ENCODE results near the gene CLDN34.

Gene CLDN34

DNA sequence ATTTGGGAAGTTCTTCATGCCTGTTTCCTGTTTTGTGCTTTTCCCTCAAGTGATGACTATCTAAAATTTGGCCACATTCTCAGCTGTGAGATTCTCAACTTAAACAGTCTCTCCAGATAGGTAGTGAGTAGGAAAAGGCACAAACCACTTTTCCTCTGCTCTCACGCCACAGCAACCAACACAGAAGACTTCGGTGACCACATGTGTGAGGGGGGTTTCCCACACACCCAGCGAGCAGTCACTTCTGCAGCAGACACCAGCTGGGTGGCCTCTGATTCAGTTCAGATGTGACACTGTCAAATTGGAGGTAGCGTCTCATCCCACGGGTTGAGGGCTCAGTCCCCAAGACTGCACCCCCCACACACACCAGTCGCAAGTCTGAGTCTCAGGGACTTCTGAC is 25.1 kb upstream of the CLDN34 start:
- no peaks in the 10 kb centered on the region for H3K36me3 ChIP-seq (ENCODE audit: insufficient read depth, low read length)
- no peaks in the 10 kb centered on the region for H3K9me3 ChIP-seq (ENCODE audit: low read length)
- H3K9ac ChIP-seq (ENCODE audit: low read length), result no peak overlapping the region
- H3K27me3 ChIP-seq (ENCODE audit: control insufficient read depth in 1 of 2, insufficient read depth in 2 of 2, low read length in 2 of 2), result no peaks in the 10 kb centered on the region
- no peak overlapping the region for H3K4me3 ChIP-seq (ENCODE audit: low read depth in 1 of 2, low read length in 2 of 2)
- no peaks in the 10 kb centered on the region for H3K4me1 ChIP-seq (ENCODE audit: insufficient read depth, low read length)
- no peak overlapping the region for H3K27ac ChIP-seq (ENCODE audit: low read depth, low read length)

- Histone ChIP-seq H3K4me1 (ENCODE audit: insufficient read depth, low read length) (no peaks in the 10 kb centered on the region), H3K27ac (ENCODE audit: low read depth, low read length) (no peak overlapping the region), H3K27me3 (ENCODE audit: control insufficient read depth in 1 of 2, insufficient read depth in 2 of 2, low read length in 2 of 2) (no peaks in the 10 kb centered on the region), H3K9me3 (ENCODE audit: low read length) (no peaks in the 10 kb centered on the region), H3K9ac (ENCODE audit: low read length) (no peak overlapping the region), H3K4me3 (ENCODE audit: low read depth in 1 of 2, low read length in 2 of 2) (no peak overlapping the region), H3K36me3 (ENCODE audit: insufficient read depth, low read length) (no peaks in the 10 kb centered on the region)
Observed at GRCh38 chrX:9943420-9943819, 23.7 kb upstream of the CLDN34 start.

DNA sequence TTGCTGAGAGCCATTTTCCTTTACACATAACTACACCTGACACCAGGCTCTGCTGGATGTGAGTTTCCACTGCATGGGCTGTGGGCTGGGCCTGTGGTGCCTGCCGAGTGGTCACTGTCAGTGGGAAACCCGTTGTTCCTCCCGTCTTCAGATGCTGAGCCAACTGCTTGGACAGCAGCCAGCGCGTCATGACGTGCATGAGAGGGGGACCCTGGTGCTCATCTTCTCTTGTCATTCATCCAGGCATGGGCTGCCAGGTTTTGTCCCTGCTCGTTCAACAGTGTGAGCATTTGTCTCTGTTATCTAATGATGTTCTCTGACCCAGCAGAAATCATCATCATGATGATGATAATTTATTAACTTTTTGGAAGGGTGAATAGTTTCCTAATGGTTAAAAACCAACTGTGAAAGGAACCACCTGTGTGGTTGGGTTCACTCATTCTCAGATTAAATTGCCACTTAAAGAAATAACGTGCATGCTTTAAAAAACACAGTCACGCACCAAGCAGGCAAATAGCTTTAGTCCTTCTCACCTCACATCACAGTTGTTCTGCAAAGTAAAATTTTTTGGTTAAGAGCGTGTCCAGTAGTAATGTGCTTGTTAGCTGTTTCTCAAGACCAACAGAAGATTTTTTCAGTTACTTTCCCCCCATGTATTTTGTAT is 19.9 kb upstream of the CLDN34 start:
- Histone ChIP-seq H3K27ac (ENCODE audit: low read depth, low read length) (no peak overlapping the region), H3K4me3 (ENCODE audit: low read depth in 1 of 2, low read length in 2 of 2) (no peak overlapping the region), H3K36me3 (ENCODE audit: insufficient read depth, low read length) (no peaks in the 10 kb centered on the region), H3K4me1 (ENCODE audit: insufficient read depth, low read length) (no peaks in the 10 kb centered on the region), H3K9ac (ENCODE audit: low read length) (no peak overlapping the region), H3K27me3 (ENCODE audit: control insufficient read depth in 1 of 2, insufficient read depth in 2 of 2, low read length in 2 of 2) (no peaks in the 10 kb centered on the region), H3K9me3 (ENCODE audit: low read length) (no peaks in the 10 kb centered on the region)

GRCh38 chrX:9948406-9948805 is 18.8 kb upstream of the CLDN34 start:
- Histone ChIP-seq H3K36me3 (ENCODE audit: insufficient read depth, low read length) (no peaks in the 10 kb centered on the region), H3K4me1 (ENCODE audit: insufficient read depth, low read length) (no peaks in the 10 kb centered on the region), H3K27me3 (ENCODE audit: control insufficient read depth in 1 of 2, insufficient read depth in 2 of 2, low read length in 2 of 2) (no peaks in the 10 kb centered on the region), H3K27ac (ENCODE audit: low read depth, low read length) (no peak overlapping the region), H3K9me3 (ENCODE audit: low read length) (no peaks in the 10 kb centered on the region), H3K4me3 (ENCODE audit: low read depth in 1 of 2, low read length in 2 of 2) (no peak overlapping the region), H3K9ac (ENCODE audit: low read length) (no peak overlapping the region)

- H3K9me3 ChIP-seq (ENCODE audit: low read length), result no peaks in the 10 kb centered on the region
- H3K27me3 ChIP-seq (ENCODE audit: control insufficient read depth in 1 of 2, insufficient read depth in 2 of 2, low read length in 2 of 2), result no peaks in the 10 kb centered on the region
- no peak overlapping the region for H3K4me3 ChIP-seq (ENCODE audit: low read depth in 1 of 2, low read length in 2 of 2)
- H3K27ac ChIP-seq (ENCODE audit: low read depth, low read length), result no peak overlapping the region
- H3K9ac ChIP-seq (ENCODE audit: low read length), result no peak overlapping the region
- no peaks in the 10 kb centered on the region for H3K4me1 ChIP-seq (ENCODE audit: insufficient read depth, low read length)
- H3K36me3 ChIP-seq (ENCODE audit: insufficient read depth, low read length), result no peaks in the 10 kb centered on the region
Observed at GRCh38 chrX:9952300-9952699, 14.9 kb upstream of the CLDN34 start.

GRCh38 chrX:9953396-9953795 is 13.8 kb upstream of the CLDN34 start:
- Histone ChIP-seq H3K9ac (ENCODE audit: low read length) (no peak overlapping the region), H3K4me1 (ENCODE audit: insufficient read depth, low read length) (no peaks in the 10 kb centered on the region), H3K27ac (ENCODE audit: low read depth, low read length) (no peak overlapping the region), H3K36me3 (ENCODE audit: insufficient read depth, low read length) (no peaks in the 10 kb centered on the region), H3K9me3 (ENCODE audit: low read length) (no peaks in the 10 kb centered on the region), H3K27me3 (ENCODE audit: control insufficient read depth in 1 of 2, insufficient read depth in 2 of 2, low read length in 2 of 2) (no peaks in the 10 kb centered on the region), H3K4me3 (ENCODE audit: low read depth in 1 of 2, low read length in 2 of 2) (no peak overlapping the region)

- H3K4me1 ChIP-seq (ENCODE audit: insufficient read depth, low read length), result no peaks in the 10 kb centered on the region
- H3K9ac ChIP-seq (ENCODE audit: low read length), result no peak overlapping the region
- no peak overlapping the region for H3K27ac ChIP-seq (ENCODE audit: low read depth, low read length)
- H3K4me3 ChIP-seq (ENCODE audit: low read depth in 1 of 2, low read length in 2 of 2), result no peak overlapping the region
- no peaks in the 10 kb centered on the region for H3K9me3 ChIP-seq (ENCODE audit: low read length)
- no peaks in the 10 kb centered on the region for H3K36me3 ChIP-seq (ENCODE audit: insufficient read depth, low read length)
- H3K27me3 ChIP-seq (ENCODE audit: control insufficient read depth in 1 of 2, insufficient read depth in 2 of 2, low read length in 2 of 2), result no peaks in the 10 kb centered on the region
Observed at GRCh38 chrX:9955506-9955905, 11.7 kb upstream of the CLDN34 start.

DNA sequence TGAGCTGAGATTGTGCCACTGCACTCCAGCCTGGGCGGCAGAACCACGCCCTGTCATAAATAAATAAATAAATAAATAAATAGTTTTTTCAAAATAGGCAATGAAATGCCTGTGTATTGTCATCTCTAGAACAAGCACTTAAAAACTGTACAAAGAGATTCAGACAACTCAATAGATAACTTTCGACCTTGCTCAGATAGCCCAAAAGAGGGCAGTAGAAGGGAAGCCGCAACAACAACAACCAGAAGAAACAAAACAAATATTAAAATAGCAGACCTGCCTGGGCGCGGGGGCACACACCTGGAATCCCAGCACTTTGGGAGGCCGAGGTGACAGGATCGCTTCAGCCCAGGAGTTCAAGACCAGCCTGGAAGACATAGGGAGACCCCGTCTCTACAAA is 9.4 kb upstream of the CLDN34 start:
- no peaks in the 10 kb centered on the region for H3K36me3 ChIP-seq (ENCODE audit: insufficient read depth, low read length)
- no peaks in the 10 kb centered on the region for H3K4me1 ChIP-seq (ENCODE audit: insufficient read depth, low read length)
- H3K9me3 ChIP-seq (ENCODE audit: low read length), result no peaks in the 10 kb centered on the region
- no peak overlapping the region for H3K4me3 ChIP-seq (ENCODE audit: low read depth in 1 of 2, low read length in 2 of 2)
- peaks cover 0 to 7% of the 10 kb centered on the region in 2 donors for H3K27me3 ChIP-seq (ENCODE audit: control insufficient read depth in 1 of 2, insufficient read depth in 2 of 2, low read length in 2 of 2)
- no peak overlapping the region for H3K9ac ChIP-seq (ENCODE audit: low read length)
- no peak overlapping the region for H3K27ac ChIP-seq (ENCODE audit: low read depth, low read length)

GRCh38 chrX:9958183-9958582 is 9.0 kb upstream of the CLDN34 start:
- no peak overlapping the region for H3K9ac ChIP-seq (ENCODE audit: low read length)
- H3K27me3 ChIP-seq (ENCODE audit: control insufficient read depth in 1 of 2, insufficient read depth in 2 of 2, low read length in 2 of 2), result peaks cover 0 to 7% of the 10 kb centered on the region in 2 donors
- H3K4me1 ChIP-seq (ENCODE audit: insufficient read depth, low read length), result no peaks in the 10 kb centered on the region
- H3K36me3 ChIP-seq (ENCODE audit: insufficient read depth, low read length), result no peaks in the 10 kb centered on the region
- no peak overlapping the region for H3K4me3 ChIP-seq (ENCODE audit: low read depth in 1 of 2, low read length in 2 of 2)
- H3K9me3 ChIP-seq (ENCODE audit: low read length), result no peaks in the 10 kb centered on the region
- H3K27ac ChIP-seq (ENCODE audit: low read depth, low read length), result no peak overlapping the region

- no peak overlapping the region for H3K4me3 ChIP-seq (ENCODE audit: low read depth in 1 of 2, low read length in 2 of 2)
- H3K27ac ChIP-seq (ENCODE audit: low read depth, low read length), result no peak overlapping the region
- peaks cover 0 to 7% of the 10 kb centered on the region in 2 donors for H3K27me3 ChIP-seq (ENCODE audit: control insufficient read depth in 1 of 2, insufficient read depth in 2 of 2, low read length in 2 of 2)
Observed at GRCh38 chrX:9961750-9962149, 5.4 kb upstream of the CLDN34 start.

DNA sequence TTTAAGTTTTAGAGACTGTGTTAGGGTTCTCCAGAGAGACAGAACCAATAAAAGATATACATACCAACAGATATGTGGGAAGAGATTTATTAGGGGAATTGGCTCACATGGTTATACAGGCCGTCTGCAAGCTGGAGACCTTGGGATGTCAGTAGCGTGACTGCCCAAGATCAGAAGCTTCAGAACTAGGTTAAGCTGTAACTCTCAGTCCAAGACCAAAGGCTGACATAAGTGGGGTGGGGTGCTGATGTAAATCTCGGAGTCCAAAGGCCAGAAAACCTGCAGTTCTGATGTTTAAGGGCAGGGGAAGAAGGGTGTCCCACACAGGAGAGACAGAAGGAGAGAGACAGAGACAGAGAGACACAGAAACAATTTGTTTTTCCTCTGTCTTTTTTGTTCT is 10.5 kb downstream of the CLDN34 start:
- Histone ChIP-seq H3K27ac (ENCODE audit: low read depth, low read length) (no peak overlapping the region), H3K4me1 (ENCODE audit: insufficient read depth, low read length) (no peaks in the 10 kb centered on the region), H3K4me3 (ENCODE audit: low read depth in 1 of 2, low read length in 2 of 2) (no peak overlapping the region), H3K9ac (ENCODE audit: low read length) (no peak overlapping the region), H3K27me3 (ENCODE audit: control insufficient read depth in 1 of 2, insufficient read depth in 2 of 2, low read length in 2 of 2) (no peaks in the 10 kb centered on the region), H3K9me3 (ENCODE audit: low read length) (peaks cover 7% of the 10 kb centered on the region), H3K36me3 (ENCODE audit: insufficient read depth, low read length) (no peaks in the 10 kb centered on the region)

More at GRCh38 chrX:9961750-9962149, 5.4 kb upstream of the CLDN34 start:
- H3K9me3 ChIP-seq (ENCODE audit: low read length), result no peaks in the 10 kb centered on the region
- no peaks in the 10 kb centered on the region for H3K4me1 ChIP-seq (ENCODE audit: insufficient read depth, low read length)
- no peak overlapping the region for H3K9ac ChIP-seq (ENCODE audit: low read length)
- no peaks in the 10 kb centered on the region for H3K36me3 ChIP-seq (ENCODE audit: insufficient read depth, low read length)

GRCh38 chrX:9980401-9980800 is 13.2 kb downstream of the CLDN34 start:
- no peak overlapping the region for H3K9ac ChIP-seq (ENCODE audit: low read length)

More at GRCh38 chrX:9980401-9980800, 13.2 kb downstream of the CLDN34 start:
- no peaks in the 10 kb centered on the region for H3K9me3 ChIP-seq (ENCODE audit: low read length)
- H3K4me1 ChIP-seq (ENCODE audit: insufficient read depth, low read length), result no peaks in the 10 kb centered on the region
- no peak overlapping the region for H3K27ac ChIP-seq (ENCODE audit: low read depth, low read length)
- peaks cover 0 to 5% of the 10 kb centered on the region in 2 donors for H3K27me3 ChIP-seq (ENCODE audit: control insufficient read depth in 1 of 2, insufficient read depth in 2 of 2, low read length in 2 of 2)
- H3K36me3 ChIP-seq (ENCODE audit: insufficient read depth, low read length), result no peaks in the 10 kb centered on the region
- no peak overlapping the region for H3K4me3 ChIP-seq (ENCODE audit: low read depth in 1 of 2, low read length in 2 of 2)

Data from muscle layer of colon (tissue), 2 donors.